ENCODE measurements around the gene UNC93A.
"Not testable (repeated sequence)": the region's sequence is repeated elsewhere in the genome, so short reads cannot be mapped to it uniquely, and the experiment has no call there.

Gene UNC93A

GRCh38 chr6:167275001-167275400, 16.1 kb upstream of the UNC93A start:
- TF ChIP-seq CTCF (IDR thresholded peaks at IDR 0.05; ENCODE audit: borderline replicate concordance, control extremely low read depth, extremely low read depth, insufficient read depth, missing control alignments) = no peak
- in situ Hi-C loops (cut with MboI; ENCODE audit: low sequenced_read_pairs, unreplicated experiment) = no loop called here
- no peak for DNase-seq (ENCODE audit: low spot score)

DNA sequence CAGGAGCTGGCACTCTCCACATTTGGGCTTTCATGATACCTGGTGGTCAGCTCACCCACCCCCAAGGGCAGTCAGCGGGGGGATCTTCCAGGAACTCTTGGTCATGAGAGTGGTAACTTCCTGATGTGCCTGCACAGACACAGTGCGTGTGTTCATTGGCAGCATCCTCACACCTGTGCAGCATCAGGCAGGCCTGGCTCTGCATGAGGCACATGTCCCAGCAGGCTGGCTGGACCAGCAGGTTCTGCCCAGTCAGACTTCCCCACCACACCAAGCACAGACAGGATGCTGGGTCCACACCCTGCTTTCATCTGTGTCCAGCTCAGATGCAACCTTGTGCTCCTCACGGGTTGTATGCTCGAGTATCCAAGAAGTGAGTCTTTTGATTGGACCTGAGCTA, 15.7 kb upstream of the UNC93A start:
- DNase-seq (ENCODE audit: low spot score) = no peak
- TF ChIP-seq CTCF (IDR thresholded peaks at IDR 0.05; ENCODE audit: borderline replicate concordance, control extremely low read depth, extremely low read depth, insufficient read depth, missing control alignments) = no peak
- in situ Hi-C loops (cut with MboI; ENCODE audit: low sequenced_read_pairs, unreplicated experiment) = no loop called here

DNA sequence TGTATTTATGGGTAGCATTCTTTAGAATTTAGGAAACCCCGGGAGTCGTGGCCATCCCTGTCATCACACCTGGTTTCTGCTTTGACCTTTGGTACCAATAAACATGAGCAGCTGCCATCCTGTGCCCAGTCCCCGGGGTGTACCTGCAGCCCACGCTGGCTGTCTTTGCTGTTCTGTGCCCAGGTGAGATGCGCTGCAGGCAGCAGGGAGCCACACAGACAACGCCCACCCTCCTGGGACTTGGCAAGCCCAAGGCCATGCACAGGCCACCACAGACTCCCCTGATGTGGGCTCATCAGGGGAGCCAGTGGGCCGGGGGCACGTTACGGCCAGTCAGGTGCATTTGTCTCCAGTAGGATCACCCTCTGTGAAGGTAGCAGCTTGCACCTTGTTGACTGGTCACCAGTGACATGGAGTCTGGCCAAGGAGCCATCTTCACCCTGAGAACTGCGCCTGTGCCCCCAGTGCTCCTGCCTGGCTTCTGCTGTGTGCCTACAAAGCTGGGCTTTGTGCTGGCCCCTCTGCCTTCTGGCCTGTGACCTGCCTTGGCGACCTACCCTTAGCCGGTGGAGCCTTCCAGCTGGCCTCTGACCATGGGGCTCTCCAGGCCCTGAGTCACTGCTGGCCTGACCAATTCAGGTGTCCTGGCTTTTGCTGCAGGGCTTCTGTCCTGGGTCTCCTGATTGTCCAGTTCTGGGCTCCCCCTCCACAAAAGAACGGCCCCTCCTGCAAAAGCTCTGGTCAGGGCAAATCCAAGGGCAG, 14.2 kb upstream of the UNC93A start:
- TF ChIP-seq CTCF (IDR thresholded peaks at IDR 0.05; ENCODE audit: borderline replicate concordance, control extremely low read depth, extremely low read depth, insufficient read depth, missing control alignments) = no peak
- in situ Hi-C loops (cut with MboI; ENCODE audit: low sequenced_read_pairs, unreplicated experiment) = no loop called here
- DNase-seq (ENCODE audit: low spot score) = no peak

GRCh38 chr6:167278173-167278940, 12.8 kb upstream of the UNC93A start:
- DNase-seq (ENCODE audit: low spot score); in situ Hi-C loops (cut with MboI; ENCODE audit: low sequenced_read_pairs, unreplicated experiment): not testable (repeated sequence)

- DNase-seq (ENCODE audit: low spot score) = no peak
- TF ChIP-seq CTCF (IDR thresholded peaks at IDR 0.05; ENCODE audit: borderline replicate concordance, control extremely low read depth, extremely low read depth, insufficient read depth, missing control alignments) = no peak
- in situ Hi-C loops (cut with MboI; ENCODE audit: low sequenced_read_pairs, unreplicated experiment) = no loop called here
These were observed 11.2 kb upstream of the UNC93A start for GRCh38 chr6:167279766-167280446.

DNA sequence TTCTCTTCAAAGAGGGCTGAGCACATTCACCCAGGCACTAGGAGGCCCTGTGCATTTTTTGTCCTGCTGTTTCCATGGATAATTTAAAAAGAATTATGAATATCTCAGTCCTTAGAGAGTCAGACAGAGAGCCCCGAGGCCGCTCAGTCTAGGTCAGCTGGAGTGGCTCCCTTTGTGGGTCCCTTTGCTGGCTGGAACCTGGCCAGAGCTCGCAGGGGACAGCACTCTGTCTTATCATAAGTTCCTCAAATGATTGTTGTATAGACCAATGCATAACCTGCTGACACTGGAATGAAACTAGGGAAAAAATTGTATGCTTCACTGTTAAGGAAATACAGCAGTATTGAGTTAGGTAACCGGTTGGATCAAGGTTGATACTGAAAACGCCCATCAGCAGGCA, 10.6 kb upstream of the UNC93A start:
- in situ Hi-C loops (cut with MboI; ENCODE audit: low sequenced_read_pairs, unreplicated experiment); DNase-seq (ENCODE audit: low spot score): not testable (repeated sequence)

- in situ Hi-C loops (cut with MboI; ENCODE audit: low sequenced_read_pairs, unreplicated experiment) = no loop called here
- DNase-seq (ENCODE audit: low spot score) = no peak
- no peak for TF ChIP-seq CTCF (IDR thresholded peaks at IDR 0.05; ENCODE audit: borderline replicate concordance, control extremely low read depth, extremely low read depth, insufficient read depth, missing control alignments)
These were observed 8.9 kb upstream of the UNC93A start for GRCh38 chr6:167282165-167282564.

DNA sequence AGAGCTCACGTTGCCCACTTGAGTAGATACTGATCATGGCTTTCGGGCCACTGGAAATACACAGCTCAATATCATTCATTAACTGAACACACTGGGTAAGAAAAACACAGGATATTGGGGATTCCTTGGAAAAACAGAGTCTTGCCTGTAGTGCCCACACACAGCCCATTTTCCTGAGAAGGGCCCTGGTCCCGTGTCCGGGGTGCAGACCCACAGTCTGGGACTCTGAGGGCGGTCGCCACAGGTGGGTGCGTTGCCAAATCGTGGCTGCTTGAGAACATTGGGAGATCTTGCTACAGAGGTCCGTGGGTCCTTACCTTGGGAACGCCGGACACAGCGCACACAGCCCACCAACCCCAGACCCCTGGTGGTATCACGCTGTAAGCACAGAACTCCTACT, 6.5 kb upstream of the UNC93A start:
- in situ Hi-C loops (cut with MboI; ENCODE audit: low sequenced_read_pairs, unreplicated experiment); DNase-seq (ENCODE audit: low spot score): not testable (repeated sequence)

All from GM13976 (cell line).